HepG2 (cell line): ENCODE results near the gene DNAJC5. TPM values are rescaled to one million over a fixed set of nuclear protein-coding genes. Genes with fewer than 3 reads are reported as not detected.

Source experiments
- BHLHE40 ChIP-seq: IDR thresholded peaks from 2 replicates; pipeline ENCODE4 v1.6.1; 2011; ENCODE audit warnings: low read length, improper control_type of control experiment
- HDAC6 ChIP-seq: fragments of 200-600 bp; sonication (generic); IDR thresholded peaks from 2 replicates; pipeline ENCODE4 v1.7.0; 2017; ENCODE audit warnings: mild to moderate bottlenecking, antibody characterized with exemption, low read length, low read depth
- HMG20B ChIP-seq: conservative IDR thresholded peaks from 2 replicates; pipeline ENCODE4 v1.6.1; 2016; ENCODE audit warnings: missing genetic modification reagents, missing compliant biosample characterization
- HOXA5 ChIP-seq: sonication (generic); formaldehyde crosslinking; IDR thresholded peaks from 2 replicates; pipeline ENCODE4 v1.4.0; 2020; ENCODE audit warnings: missing genetic modification reagents
- HOXA7 ChIP-seq: sonication (generic); formaldehyde crosslinking; IDR thresholded peaks from 2 replicates; pipeline ENCODE4 v1.8.1; 2022; ENCODE audit warnings: mild to moderate bottlenecking, missing genetic modification reagents, moderate library complexity
- MLLT10 ChIP-seq: sonication (generic); formaldehyde crosslinking; IDR thresholded peaks from 2 replicates; pipeline ENCODE4 v1.4.0; 2020; ENCODE audit warnings: missing genetic modification reagents
- RAD51 ChIP-seq: fragments of 450-650 bp; IDR thresholded peaks from 2 replicates; pipeline ENCODE4 v1.6.1; 2016; ENCODE audit warnings: borderline replicate concordance
- SRSF1 ChIP-seq: fragments of 200-400 bp; formaldehyde crosslinking; optimal IDR thresholded peaks from 2 replicates; pipeline ENCODE3; 2017; ENCODE audit warnings: mild to moderate bottlenecking, low read depth, low read length, moderate library complexity
- ZBTB38 ChIP-seq: sonication (generic); formaldehyde crosslinking; IDR thresholded peaks from 2 replicates; pipeline ENCODE4 v1.5.1; 2020; ENCODE audit warnings: mild to moderate bottlenecking, missing genetic modification reagents
- ZBTB4 ChIP-seq: sonication (generic); formaldehyde crosslinking; IDR thresholded peaks from 2 replicates; pipeline ENCODE4 v1.4.0; 2020; ENCODE audit warnings: missing genetic modification reagents, mild to moderate bottlenecking, borderline replicate concordance
- ZNF10 ChIP-seq: sonication (generic); formaldehyde crosslinking; IDR thresholded peaks from 2 replicates; pipeline ENCODE4 v1.4.0; 2020; ENCODE audit warnings: mild to moderate bottlenecking, low read depth, missing genetic modification reagents, borderline replicate concordance
- ZNF143 ChIP-seq: sonication (generic); formaldehyde crosslinking; IDR thresholded peaks from 2 replicates; pipeline ENCODE4 v1.4.0; 2020; ENCODE audit warnings: missing genetic modification reagents
- ZNF282 ChIP-seq: fragments of 450-650 bp; IDR thresholded peaks from 2 replicates; pipeline ENCODE4 v1.6.1; 2018; ENCODE audit not compliant: partially characterized antibody
- ZNF543 ChIP-seq: sonication (generic); formaldehyde crosslinking; IDR thresholded peaks from 2 replicates; pipeline ENCODE4 v1.4.0; 2020; ENCODE audit warnings: mild to moderate bottlenecking, missing genetic modification reagents
- ZNF7 ChIP-seq: IDR thresholded peaks from 2 replicates; pipeline ENCODE4 v1.6.1; 2016; ENCODE audit warnings: missing biosample characterization, missing genetic modification reagents
- ZNF766 ChIP-seq: sonication (generic); formaldehyde crosslinking; IDR thresholded peaks from 2 replicates; pipeline ENCODE4 v1.5.0; 2020; ENCODE audit warnings: missing genetic modification reagents, borderline replicate concordance
- ZNF839 ChIP-seq: sonication (generic); formaldehyde crosslinking; IDR thresholded peaks from 2 replicates; pipeline ENCODE4 v1.4.0; 2020; ENCODE audit warnings: missing genetic modification reagents, mild to moderate bottlenecking, borderline replicate concordance
- polyA plus RNA-seq, 8 experiments: library from polyadenylated mRNA; depleted of rRNA in 3 of 8; stranded (reverse) in 7 of 8; unstranded in 1 of 8; fragments of >200 nt; fragmentation: Illumina TruSeq in 4 of 8; extraction: Trizol in 4 of 8; gene quantifications; 2 replicates each; pipeline versions ENCODE4 v1.2.1 to v1.2.3, GENCODE V29; 2011 to 2016; ENCODE audit warnings: low read depth in 4 of 8, missing spikeins in 1 of 8, mixed read lengths in 1 of 8; ENCODE audit not compliant: insufficient read depth in 1 of 8
- total RNA-seq, 5 experiments: library from RNA; depleted of rRNA; stranded (reverse); fragments of >200 nt; fragmentation: Illumina TruSeq; extraction: Trizol; gene quantifications; 2 replicates each; pipeline ENCODE4 v1.2.3, GENCODE V29; 2016; ENCODE audit warnings: low read depth in 1 of 5
- TF ChIP-seq, protein P1 (sequence below): sonication (generic); formaldehyde crosslinking; IDR thresholded peaks from 2 replicates; pipeline ENCODE4 v1.4.0; 2020; ENCODE audit warnings: mild to moderate bottlenecking, missing genetic modification reagents, borderline replicate concordance
- TF ChIP-seq, protein P2 (sequence below): IDR thresholded peaks from 2 replicates; pipeline ENCODE4 v1.6.1; 2016

The DNAJC5 gene
- total and polyA plus RNA-seq, 2 of the 13 experiments (the other 11 are each of a cell fraction or from before 2014, with no cell fraction given): 42.8 to 64.5 TPM

GRCh38 chr20:63863798-63864544 lies 31.0 kb upstream of the DNAJC5 start (continued):
- TF ChIP-seq HOXA7 (CRISPR knock-in tag) (no peak), ZNF766 (CRISPR knock-in tag) (0 out of 2 replicates have a peak, but pooled peaks have one; percentile 71), ZNF10 (CRISPR knock-in tag) (no peak), ZBTB4 (CRISPR knock-in tag) (no peak), BHLHE40 (no peak), ZNF143 (peak; percentile 64; the same call in 1 of the 2 replicates), RAD51 (no peak), HOXA5 (no peak; the same call in 1 of the 2 replicates), HMG20B (CRISPR knock-in tag) (no peak; the same call in 1 of the 2 replicates), HDAC6 (no peak), ZBTB38 (CRISPR knock-in tag) (peak; percentile 97), ZNF7 (no peak; the same call in none of the 2 replicates), ZNF282 (no peak), ZNF839 (CRISPR knock-in tag) (peak; percentile 95; the same call in 1 of the 2 replicates), ZNF543 (CRISPR knock-in tag) (peak; percentile 69; the same call in 1 of the 2 replicates), SRSF1 (no peak), MLLT10 (CRISPR knock-in tag) (no peak)
- TF ChIP-seq, protein P1, sequence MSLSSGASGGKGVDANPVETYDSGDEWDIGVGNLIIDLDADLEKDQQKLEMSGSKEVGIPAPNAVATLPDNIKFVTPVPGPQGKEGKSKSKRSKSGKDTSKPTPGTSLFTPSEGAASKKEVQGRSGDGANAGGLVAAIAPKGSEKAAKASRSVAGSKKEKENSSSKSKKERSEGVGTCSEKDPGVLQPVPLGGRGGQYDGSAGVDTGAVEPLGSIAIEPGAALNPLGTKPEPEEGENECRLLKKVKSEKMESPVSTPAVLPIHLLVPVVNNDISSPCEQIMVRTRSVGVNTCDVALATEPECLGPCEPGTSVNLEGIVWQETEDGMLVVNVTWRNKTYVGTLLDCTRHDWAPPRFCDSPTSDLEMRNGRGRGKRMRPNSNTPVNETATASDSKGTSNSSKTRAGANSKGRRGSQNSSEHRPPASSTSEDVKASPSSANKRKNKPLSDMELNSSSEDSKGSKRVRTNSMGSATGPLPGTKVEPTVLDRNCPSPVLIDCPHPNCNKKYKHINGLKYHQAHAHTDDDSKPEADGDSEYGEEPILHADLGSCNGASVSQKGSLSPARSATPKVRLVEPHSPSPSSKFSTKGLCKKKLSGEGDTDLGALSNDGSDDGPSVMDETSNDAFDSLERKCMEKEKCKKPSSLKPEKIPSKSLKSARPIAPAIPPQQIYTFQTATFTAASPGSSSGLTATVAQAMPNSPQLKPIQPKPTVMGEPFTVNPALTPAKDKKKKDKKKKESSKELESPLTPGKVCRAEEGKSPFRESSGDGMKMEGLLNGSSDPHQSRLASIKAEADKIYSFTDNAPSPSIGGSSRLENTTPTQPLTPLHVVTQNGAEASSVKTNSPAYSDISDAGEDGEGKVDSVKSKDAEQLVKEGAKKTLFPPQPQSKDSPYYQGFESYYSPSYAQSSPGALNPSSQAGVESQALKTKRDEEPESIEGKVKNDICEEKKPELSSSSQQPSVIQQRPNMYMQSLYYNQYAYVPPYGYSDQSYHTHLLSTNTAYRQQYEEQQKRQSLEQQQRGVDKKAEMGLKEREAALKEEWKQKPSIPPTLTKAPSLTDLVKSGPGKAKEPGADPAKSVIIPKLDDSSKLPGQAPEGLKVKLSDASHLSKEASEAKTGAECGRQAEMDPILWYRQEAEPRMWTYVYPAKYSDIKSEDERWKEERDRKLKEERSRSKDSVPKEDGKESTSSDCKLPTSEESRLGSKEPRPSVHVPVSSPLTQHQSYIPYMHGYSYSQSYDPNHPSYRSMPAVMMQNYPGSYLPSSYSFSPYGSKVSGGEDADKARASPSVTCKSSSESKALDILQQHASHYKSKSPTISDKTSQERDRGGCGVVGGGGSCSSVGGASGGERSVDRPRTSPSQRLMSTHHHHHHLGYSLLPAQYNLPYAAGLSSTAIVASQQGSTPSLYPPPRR (CRISPR knock-in tag): peak; percentile 78
- TF ChIP-seq, protein P2, sequence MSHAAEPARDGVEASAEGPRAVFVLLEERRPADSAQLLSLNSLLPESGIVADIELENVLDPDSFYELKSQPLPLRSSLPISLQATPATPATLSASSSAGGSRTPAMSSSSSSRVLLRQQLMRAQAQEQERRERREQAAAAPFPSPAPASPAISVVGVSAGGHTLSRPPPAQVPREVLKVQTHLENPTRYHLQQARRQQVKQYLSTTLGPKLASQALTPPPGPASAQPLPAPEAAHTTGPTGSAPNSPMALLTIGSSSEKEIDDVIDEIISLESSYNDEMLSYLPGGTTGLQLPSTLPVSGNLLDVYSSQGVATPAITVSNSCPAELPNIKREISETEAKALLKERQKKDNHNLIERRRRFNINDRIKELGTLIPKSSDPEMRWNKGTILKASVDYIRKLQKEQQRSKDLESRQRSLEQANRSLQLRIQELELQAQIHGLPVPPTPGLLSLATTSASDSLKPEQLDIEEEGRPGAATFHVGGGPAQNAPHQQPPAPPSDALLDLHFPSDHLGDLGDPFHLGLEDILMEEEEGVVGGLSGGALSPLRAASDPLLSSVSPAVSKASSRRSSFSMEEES (CRISPR knock-in tag): no peak
